H1 (cell line): Measurements from ENCODE around the gene U2AF1L4. TPM values are rescaled to one million over a fixed set of nuclear protein-coding genes. Genes with fewer than 3 reads are reported as not detected.

Source experiments
- CTCF ChIA-PET: fragments of 300-600 bp; sonication (Branson Sonifier 250); formaldehyde crosslinking; loops from one replicate; lab custom pipeline; 2021; ENCODE audit not compliant: partially characterized antibody; lab: Charles Lee
- POLR2A ChIA-PET: fragments of 300-600 bp; sonication (Branson Sonifier 250); formaldehyde crosslinking; loops from one replicate; lab custom pipeline; 2021; ENCODE audit warnings: inconsistent platforms; ENCODE audit not compliant: partially characterized antibody; lab: Charles Lee
- DNase-seq, 2 experiments: peaks; one replicate each; pipeline versions ENCODE4 v3.0.0 to v3.0.0-alpha.2; 2010 to 2022; ENCODE audit warnings: low spot score in 2 of 2, low read depth in 1 of 2, mixed read lengths in 1 of 2
- FAIRE-seq: peaks from 2 replicates; lab custom pipeline; 2011; peaks lifted over from hg19 to GRCh38; lab: Jason Lieb, UNC
- H2AFZ ChIP-seq: 2 replicates; pipeline ENCODE4 v1.8.1; 2012; ENCODE audit warnings: low read length, inconsistent platforms
- H2AK5ac ChIP-seq: 2 replicates; pipeline ENCODE4 v1.6.1; 2013; ENCODE audit warnings: low read depth, low read length
- H2BK120ac ChIP-seq: replicated peaks from 2 replicates; pipeline ENCODE3; 2013; ENCODE audit warnings: low read depth, low read length, inconsistent platforms
- H2BK12ac ChIP-seq: 2 replicates; pipeline ENCODE4 v1.6.1; 2013; ENCODE audit warnings: low read depth, low read length
- H2BK15ac ChIP-seq: 2 replicates; pipeline ENCODE4 v1.6.1; 2013; ENCODE audit warnings: low read length
- H2BK20ac ChIP-seq: 2 replicates; pipeline ENCODE4 v1.6.1; 2013; ENCODE audit warnings: low read length
- H2BK5ac ChIP-seq: 2 replicates; pipeline ENCODE4 v1.6.1; 2013; ENCODE audit warnings: low read depth, low read length
- H3K14ac ChIP-seq: 2 replicates; pipeline ENCODE4 v1.6.1; 2013; ENCODE audit warnings: inconsistent platforms; ENCODE audit not compliant: insufficient read length
- H3K18ac ChIP-seq: 2 replicates; pipeline ENCODE4 v1.6.1; 2013; ENCODE audit warnings: low read length; ENCODE audit errors: extremely low read depth
- H3K23ac ChIP-seq: 2 replicates; pipeline ENCODE4 v1.6.1; 2013; ENCODE audit warnings: inconsistent platforms; ENCODE audit not compliant: insufficient read length
- H3K23me2 ChIP-seq: 2 replicates; pipeline ENCODE4 v1.6.1; 2013; ENCODE audit warnings: low read depth, low read length
- H3K27ac ChIP-seq: 2 replicates; pipeline ENCODE4 v1.6.1; 2011; ENCODE audit warnings: low read depth, low read length, inconsistent platforms
- H3K27me3 ChIP-seq, 4 experiments: replicated peaks in 1 of 4; 1 replicate in 1 of 4; 2 replicates in 3 of 4; pipeline versions ENCODE4 v1.6.1 to v1.8.1; 2011 to 2013; ENCODE audit warnings: low read length in 3 of 4, mild to moderate bottlenecking in 3 of 4, inconsistent platforms in 2 of 4, mixed read lengths in 2 of 4, moderate library complexity in 1 of 4; ENCODE audit not compliant: control insufficient read depth in 3 of 4, insufficient read depth in 3 of 4; ENCODE audit errors: extremely low read depth in 1 of 4
- H3K36me3 ChIP-seq, 4 experiments: 2 replicates each; pipeline versions ENCODE4 v1.6.1 to v1.8.1; 2011 to 2013; ENCODE audit warnings: mild to moderate bottlenecking in 4 of 4, low read length in 3 of 4, moderate library complexity in 2 of 4, control low read depth in 1 of 4, inconsistent platforms in 1 of 4; ENCODE audit not compliant: insufficient read depth in 4 of 4, control insufficient read depth in 2 of 4
- H3K4ac ChIP-seq: replicated peaks from 2 replicates; pipeline ENCODE3; 2013; ENCODE audit warnings: low read length, low read depth, mixed read lengths, inconsistent platforms; ENCODE audit not compliant: insufficient read length
- H3K4me1 ChIP-seq, 4 experiments: replicated peaks in 1 of 4; 1 replicate in 1 of 4; 2 replicates in 3 of 4; pipeline versions ENCODE4 v1.6.1 to v1.8.1; 2011 to 2013; ENCODE audit warnings: low read length in 3 of 4, inconsistent platforms in 2 of 4, mixed read lengths in 1 of 4; ENCODE audit not compliant: insufficient read depth in 4 of 4, control insufficient read depth in 3 of 4
- H3K4me2 ChIP-seq, 2 experiments: 2 replicates each; pipeline versions ENCODE4 v1.6.1 to v1.8.1; 2011 to 2013; ENCODE audit warnings: low read depth in 2 of 2, low read length in 2 of 2, control low read depth in 1 of 2, inconsistent platforms in 1 of 2, mild to moderate bottlenecking in 1 of 2; ENCODE audit not compliant: insufficient read depth in 1 of 2
- H3K4me3 ChIP-seq, 4 experiments: fragments of 200-600, 300-600 bp in 1 of 4; sonication (generic), shearing (Covaris generic), sonication (Bioruptor Twin) in 1 of 4; 2 replicates each; pipeline versions ENCODE4 v1.5.1 to v1.8.1; 2011 to 2016; ENCODE audit warnings: low read length in 4 of 4, low read depth in 3 of 4, control low read depth in 2 of 4, inconsistent platforms in 2 of 4, mild to moderate bottlenecking in 2 of 4, mixed read lengths in 1 of 4, moderate library complexity in 1 of 4; ENCODE audit not compliant: insufficient read depth in 2 of 4; ENCODE audit errors: extremely low read depth in 1 of 4
- H3K56ac ChIP-seq: replicated peaks from 2 replicates; pipeline ENCODE3; 2013; ENCODE audit warnings: low read depth, mild to moderate bottlenecking, mixed read lengths, low read length, inconsistent platforms; ENCODE audit not compliant: insufficient read length
- H3K79me1 ChIP-seq: 2 replicates; pipeline ENCODE4 v1.6.1; 2013; ENCODE audit warnings: low read depth, low read length, control low read depth
- H3K79me2 ChIP-seq, 2 experiments: 2 replicates each; pipeline versions ENCODE4 v1.6.1 to v1.8.1; 2012 to 2013; ENCODE audit warnings: low read length in 2 of 2, mild to moderate bottlenecking in 2 of 2, inconsistent platforms in 1 of 2; ENCODE audit not compliant: insufficient read depth in 2 of 2, control insufficient read depth in 1 of 2
- H3K9ac ChIP-seq, 4 experiments: replicated peaks in 1 of 4; 1 replicate in 1 of 4; 2 replicates in 3 of 4; pipeline versions ENCODE4 v1.6.1 to v1.8.1; 2011 to 2013; ENCODE audit warnings: low read depth in 3 of 4, low read length in 3 of 4, control low read depth in 2 of 4, mild to moderate bottlenecking in 2 of 4, moderate library complexity in 2 of 4, inconsistent platforms in 1 of 4; ENCODE audit errors: extremely low read depth in 1 of 4
- H3K9me3 ChIP-seq, 2 experiments: 2 replicates each; pipeline versions ENCODE4 v1.6.1 to v1.8.1; 2012 to 2013; ENCODE audit warnings: mild to moderate bottlenecking in 2 of 2, moderate library complexity in 2 of 2, control low read depth in 1 of 2, inconsistent platforms in 1 of 2, low read depth in 1 of 2, low read length in 1 of 2, mixed read lengths in 1 of 2; ENCODE audit not compliant: insufficient read depth in 2 of 2
- H4K20me1 ChIP-seq, 2 experiments: replicated peaks in 1 of 2; 2 replicates each; pipeline versions ENCODE3 to v1.8.1; 2011 to 2013; ENCODE audit warnings: inconsistent platforms in 2 of 2, low read length in 2 of 2, mild to moderate bottlenecking in 1 of 2; ENCODE audit not compliant: insufficient read depth in 2 of 2, control insufficient read depth in 1 of 2
- H4K5ac ChIP-seq: 2 replicates; pipeline ENCODE4 v1.6.1; 2013; ENCODE audit warnings: low read length, low read depth, mixed read lengths, inconsistent platforms; ENCODE audit not compliant: insufficient read length
- H4K8ac ChIP-seq: 2 replicates; pipeline ENCODE4 v1.8.0; 2013; ENCODE audit warnings: mild to moderate bottlenecking, moderate library complexity, low read length, inconsistent platforms; ENCODE audit not compliant: insufficient read depth; ENCODE audit errors: extremely low read depth
- H4K91ac ChIP-seq: replicated peaks from 2 replicates; pipeline ENCODE3; 2013; ENCODE audit warnings: low read length, mixed read lengths, inconsistent platforms; ENCODE audit not compliant: insufficient read length
- ATF2 ChIP-seq: IDR thresholded peaks from 2 replicates; pipeline ENCODE4 v1.6.1; 2012; ENCODE audit warnings: low read length, inconsistent platforms
- BRCA1 ChIP-seq: IDR thresholded peaks from 2 replicates; pipeline ENCODE4 v1.6.1; 2012; ENCODE audit warnings: low read depth, low read length, improper control_type of control experiment
- E2F6 ChIP-seq: IDR thresholded peaks from 2 replicates; pipeline ENCODE4 v1.6.1; 2012; ENCODE audit warnings: inconsistent platforms
- GTF2F1 ChIP-seq: IDR thresholded peaks from 2 replicates; pipeline ENCODE4 v1.6.1; 2012; ENCODE audit warnings: low read depth, low read length, improper control_type of control experiment, borderline replicate concordance
- NANOG ChIP-seq: IDR thresholded peaks from 2 replicates; pipeline ENCODE4 v1.6.1; 2011; ENCODE audit warnings: low read length, low read depth, mild to moderate bottlenecking, inconsistent platforms; ENCODE audit not compliant: insufficient read depth, poor library complexity, severe bottlenecking
- TBP ChIP-seq: IDR thresholded peaks from 2 replicates; pipeline ENCODE4 v1.6.1; 2011; ENCODE audit warnings: low read depth, low read length, improper control_type of control experiment
- USF2 ChIP-seq: IDR thresholded peaks from 2 replicates; pipeline ENCODE4 v1.6.1; 2011; ENCODE audit warnings: low read length, improper control_type of control experiment
- ZNF274 ChIP-seq: IDR thresholded peaks from 2 replicates; pipeline ENCODE4 v1.7.0; 2012; ENCODE audit warnings: low read length, borderline replicate concordance; ENCODE audit errors: extremely low read depth
- WGBS, 2 experiments: shearing (Covaris generic) in 1 of 2; methylation state at CpG; one replicate each; pipeline versions ENCODE4 v1.1.6 to v1.1.7; 2013 to 2015; ENCODE audit warnings: low lambda C conversion rate in 2 of 2, mixed read lengths in 2 of 2, inconsistent platforms in 1 of 2, low coverage in 1 of 2, missing lambda C conversion rate in 1 of 2; ENCODE audit not compliant: insufficient replicate concordance in 2 of 2, insufficient coverage in 1 of 2, insufficient read length in 1 of 2; ENCODE audit errors: extremely low coverage in 1 of 2, missing lambda C conversion rate in 1 of 2; 5-methylcytosine and 5-hydroxymethylcytosine counted together
- polyA plus RNA-seq, 7 experiments: library from polyadenylated mRNA; depleted of rRNA in 3 of 7; stranded (reverse) in 5 of 7; unstranded in 2 of 7; fragments of >200 nt in 5 of 7; fragments of 200-250 nt in 2 of 7; gene quantifications; 1 replicate in 5 of 7; 2 replicates in 1 of 7; 4 replicates in 1 of 7; pipeline versions ENCODE4 v1.2.1 to v1.2.3, GENCODE V29; 2011 to 2013; ENCODE audit warnings: missing spikeins in 2 of 7, mixed read lengths in 2 of 7
- total RNA-seq: library from RNA; stranded (reverse); fragmentation: NEBNext Ultra II Directional; extraction: Animal tissue kit (Norgen Biotek cat#: 25700); gene quantifications from 2 replicates; pipeline ENCODE4 v1.2.1, GENCODE V29; 2021

Gene U2AF1L4
- total and polyA plus RNA-seq, 2 of the 8 experiments (the other 6 are each of a cell fraction or from before 2014, with no cell fraction given), result 15.1 to 32.7 TPM

DNA sequence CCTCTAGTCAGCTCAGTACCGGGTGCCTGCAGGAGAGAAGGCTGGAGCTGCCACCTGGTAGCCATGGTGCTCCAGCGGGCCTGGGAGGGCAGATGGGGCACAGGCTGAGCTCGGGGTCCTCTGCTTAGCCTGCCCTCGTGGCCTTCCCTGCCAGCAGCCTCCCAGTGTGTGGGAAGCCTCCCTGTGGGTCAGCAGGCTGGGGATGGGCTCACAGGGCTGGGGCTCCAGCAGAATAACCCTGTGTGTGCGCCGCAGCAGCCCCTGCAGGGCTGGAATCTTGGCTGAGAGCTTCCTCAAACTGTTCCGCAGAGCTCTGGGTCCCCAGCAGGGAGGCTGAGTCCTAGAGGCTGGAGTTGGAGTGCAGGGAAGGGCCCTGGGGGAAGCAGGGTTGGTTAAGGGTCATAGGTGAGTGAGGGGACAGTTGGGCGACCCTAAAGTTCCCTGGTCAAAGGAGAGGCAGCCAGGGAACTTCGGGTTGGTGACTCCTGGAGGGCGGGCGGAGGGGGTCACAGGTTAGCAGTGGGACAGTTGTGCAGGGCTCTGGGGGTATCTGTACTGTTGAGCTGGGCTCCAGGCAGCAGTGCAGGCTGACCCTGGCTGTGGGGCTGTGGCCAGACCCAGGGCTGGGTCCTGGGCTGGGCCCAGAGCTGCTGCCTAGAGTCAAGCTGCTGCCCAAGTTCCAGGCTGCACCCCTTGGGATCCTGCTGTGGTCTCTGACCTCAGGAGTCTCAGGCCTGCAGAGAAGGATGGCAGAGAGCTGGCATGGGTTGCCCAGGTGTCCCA lies 44.2 kb upstream of the U2AF1L4 start:
- WGBS, 2 experiments, result 91% methylated on average over 10 of the region's 11 CpGs; no CpG with 5 or more reads in 1 of the 2 experiments
- FAIRE-seq (no peak), DNase-seq (no peak)
- TF ChIP-seq TBP, result no peak
- TF ChIP-seq NANOG, result no peak
- no peak for TF ChIP-seq ZNF274
- TF ChIP-seq GTF2F1, result no peak
- no peak for TF ChIP-seq E2F6
- no peak for TF ChIP-seq BRCA1
- TF ChIP-seq ATF2, result no peak
- no peak for TF ChIP-seq USF2

More for the DNA sequence above, 44.2 kb upstream of the U2AF1L4 start:
- H3K9ac ChIP-seq, result no peak overlapping the region
- no peak overlapping the region for H2BK20ac ChIP-seq
- no peak overlapping the region for H3K23ac ChIP-seq
- ChIA-PET POLR2A (interaction anchor here (2.2 kb wide), 1 partner anchor 16 kb away, joined by 9 read pairs; no protein-coding TSS in a partner anchor), CTCF (interaction anchor here (0.8 to 3.8 kb wide), 7 partner anchors 8 to 142 kb away, joined by 3 to 13 read pairs (median 3); no protein-coding TSS in a partner anchor)
- no peak overlapping the region for H2BK5ac ChIP-seq
- H2BK12ac ChIP-seq, result no peak overlapping the region
- no peaks in the 10 kb centered on the region for H3K36me3 ChIP-seq
- no peak overlapping the region for H3K4me2 ChIP-seq
- H4K5ac ChIP-seq, result no peak overlapping the region
- peaks cover 3 to 7% of the 10 kb centered on the region in 2 experiments for H4K20me1 ChIP-seq
- H4K8ac ChIP-seq, result no peak overlapping the region
- H2BK120ac ChIP-seq, result no peak overlapping the region
- no peaks in the 10 kb centered on the region for H3K9me3 ChIP-seq
- peaks cover 0 to 6% (median 2%) of the 10 kb centered on the region in 4 experiments; a peak in 2 of 7 replicates for H3K4me1 ChIP-seq
- no peak overlapping the region for H4K91ac ChIP-seq
- no peak overlapping the region for H2AFZ ChIP-seq
- H2AK5ac ChIP-seq, result no peak overlapping the region
- no peak overlapping the region for H3K14ac ChIP-seq
- H3K18ac ChIP-seq, result no peak overlapping the region
- H2BK15ac ChIP-seq, result no peak overlapping the region
- H3K4me3 ChIP-seq, result no peak overlapping the region
- H3K79me2 ChIP-seq, result no peaks in the 10 kb centered on the region
- H3K27ac ChIP-seq, result no peak overlapping the region
- H3K27me3 ChIP-seq, result no peaks in the 10 kb centered on the region; a peak in 1 of 7 replicates
- no peak overlapping the region for H3K4ac ChIP-seq
- H3K56ac ChIP-seq, result no peak overlapping the region
- H3K79me1 ChIP-seq, result no peaks in the 10 kb centered on the region
- H3K23me2 ChIP-seq, result peaks cover 7% of the 10 kb centered on the region; the same call in 1 of the 2 replicates
